ENCODE data around the gene TNFRSF13B. TPM values are rescaled to one million over a fixed set of nuclear protein-coding genes. Genes with fewer than 3 reads are reported as not detected.

TNFRSF13B gene
- total RNA-seq, 1 experiment from 2014 or later, result not detected

- BruUV-seq (replicated peaks), result no TSS peak
- intact Hi-C loops (cut with micrococcal nuclease), result no loop called here
- no peak overlapping the region for H3K9ac ChIP-seq (ENCODE audit: low read length)
- no peak overlapping the region for H3K27ac ChIP-seq (ENCODE audit: low read length)
- ATAC-seq (no peak), DNase-seq (no peak)
- no peak overlapping the region for H3K4me2 ChIP-seq (ENCODE audit: low read length)
- no peaks in the 10 kb centered on the region for H3K9me3 ChIP-seq (ENCODE audit: low read length)
- H3K36me3 ChIP-seq (ENCODE audit: low read depth, low read length), result no peaks in the 10 kb centered on the region
- ChIA-PET CTCF (no interaction called here), POLR2A (ENCODE audit: unreplicated experiment) (no interaction called here)
- TF ChIP-seq EZH2phosphoT487 (IDR thresholded peaks at IDR 0.05; ENCODE audit: borderline replicate concordance, low read length), result no peak
- TF ChIP-seq, protein P1, sequence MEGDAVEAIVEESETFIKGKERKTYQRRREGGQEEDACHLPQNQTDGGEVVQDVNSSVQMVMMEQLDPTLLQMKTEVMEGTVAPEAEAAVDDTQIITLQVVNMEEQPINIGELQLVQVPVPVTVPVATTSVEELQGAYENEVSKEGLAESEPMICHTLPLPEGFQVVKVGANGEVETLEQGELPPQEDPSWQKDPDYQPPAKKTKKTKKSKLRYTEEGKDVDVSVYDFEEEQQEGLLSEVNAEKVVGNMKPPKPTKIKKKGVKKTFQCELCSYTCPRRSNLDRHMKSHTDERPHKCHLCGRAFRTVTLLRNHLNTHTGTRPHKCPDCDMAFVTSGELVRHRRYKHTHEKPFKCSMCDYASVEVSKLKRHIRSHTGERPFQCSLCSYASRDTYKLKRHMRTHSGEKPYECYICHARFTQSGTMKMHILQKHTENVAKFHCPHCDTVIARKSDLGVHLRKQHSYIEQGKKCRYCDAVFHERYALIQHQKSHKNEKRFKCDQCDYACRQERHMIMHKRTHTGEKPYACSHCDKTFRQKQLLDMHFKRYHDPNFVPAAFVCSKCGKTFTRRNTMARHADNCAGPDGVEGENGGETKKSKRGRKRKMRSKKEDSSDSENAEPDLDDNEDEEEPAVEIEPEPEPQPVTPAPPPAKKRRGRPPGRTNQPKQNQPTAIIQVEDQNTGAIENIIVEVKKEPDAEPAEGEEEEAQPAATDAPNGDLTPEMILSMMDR (conservative IDR thresholded peaks at IDR 0.05; ENCODE audit: low read depth, low read length), result no peak
- TF ChIP-seq EZH2 (IDR thresholded peaks at IDR 0.05; ENCODE audit: low read length, unreplicated experiment), result no peak
- peaks cover 3% of the 10 kb centered on the region; the same call in 1 of the 2 replicates for H3K4me1 ChIP-seq (ENCODE audit: insufficient read depth, low read length)
- no peak overlapping the region for H3K4me3 ChIP-seq (ENCODE audit: low read length)
- no peaks in the 10 kb centered on the region for H3K79me2 ChIP-seq (ENCODE audit: low read length)
- H2AFZ ChIP-seq (ENCODE audit: low read length), result no peak overlapping the region
- H3F3A ChIP-seq (ENCODE audit: low read length, unreplicated experiment), result no peaks in the 10 kb centered on the region
- no peaks in the 10 kb centered on the region for H4K20me1 ChIP-seq (ENCODE audit: low read length)
- no peaks in the 10 kb centered on the region for H3K9me2 ChIP-seq (replicated peaks; ENCODE audit: low read length)
- H3K27me3 ChIP-seq (ENCODE audit: low read length), result no peaks in the 10 kb centered on the region
Observed at GRCh38 chr17:16995930-16996329, 24.0 kb upstream of the TNFRSF13B start.

GRCh38 chr17:16994631-16995030 is 22.7 kb upstream of the TNFRSF13B start:
- H3K27me3 ChIP-seq (ENCODE audit: low read length), result no peaks in the 10 kb centered on the region
- POLR2A ChIA-PET (ENCODE audit: unreplicated experiment), result no interaction called here

More at GRCh38 chr17:16994631-16995030, 22.7 kb upstream of the TNFRSF13B start:
- ATAC-seq (no peak), DNase-seq (no peak)
- no TSS peak for BruUV-seq (replicated peaks)
- TF ChIP-seq, protein P1 (conservative IDR thresholded peaks at IDR 0.05; ENCODE audit: low read depth, low read length), result no peak
- TF ChIP-seq EZH2 (IDR thresholded peaks at IDR 0.05; ENCODE audit: low read length, unreplicated experiment), result no peak
- TF ChIP-seq EZH2phosphoT487 (IDR thresholded peaks at IDR 0.05; ENCODE audit: borderline replicate concordance, low read length), result no peak
- H3K4me3 ChIP-seq (ENCODE audit: low read length), result no peak overlapping the region
- H3K79me2 ChIP-seq (ENCODE audit: low read length), result no peaks in the 10 kb centered on the region
- peaks cover 3% of the 10 kb centered on the region; the same call in 1 of the 2 replicates for H3K4me1 ChIP-seq (ENCODE audit: insufficient read depth, low read length)
- intact Hi-C loops (cut with micrococcal nuclease), result loop anchor here (5.0 kb wide), 1 partner anchor 412 kb away; no protein-coding TSS in a partner anchor
- no peak overlapping the region for H3K4me2 ChIP-seq (ENCODE audit: low read length)
- no peak overlapping the region for H3K9ac ChIP-seq (ENCODE audit: low read length)
- H2AFZ ChIP-seq (ENCODE audit: low read length), result no peak overlapping the region
- no peaks in the 10 kb centered on the region for H3K9me2 ChIP-seq (replicated peaks; ENCODE audit: low read length)
- CTCF ChIA-PET, result no interaction called here
- H3K27ac ChIP-seq (ENCODE audit: low read length), result no peak overlapping the region
- H3K9me3 ChIP-seq (ENCODE audit: low read length), result no peaks in the 10 kb centered on the region
- H4K20me1 ChIP-seq (ENCODE audit: low read length), result no peaks in the 10 kb centered on the region
- H3F3A ChIP-seq (ENCODE audit: low read length, unreplicated experiment), result no peaks in the 10 kb centered on the region
- H3K36me3 ChIP-seq (ENCODE audit: low read depth, low read length), result no peaks in the 10 kb centered on the region
